HG03457 (cell line): Measurements from ENCODE around the gene COL28A1.
A peak's percentile ranks its signal among the peaks of the same experiment; 100 is the strongest.
"Not testable (repeated sequence)": the region's sequence is repeated elsewhere in the genome, so short reads cannot be mapped to it uniquely, and the experiment has no call there.

Experiments
- ATAC-seq: cut with Tn5 transposase; IDR thresholded peaks from one replicate; pipeline ENCODE4 v1.9.1; 2021; ENCODE audit warnings: moderate number of reproducible peaks; ENCODE audit not compliant: unreplicated experiment

COL28A1 gene

GRCh38 chr7:7421826-7422225 lies 113.8 kb downstream of the COL28A1 start:
- ATAC-seq: no peak

GRCh38 chr7:7418997-7419396 lies 116.7 kb downstream of the COL28A1 start:
- no peak for ATAC-seq

- no peak for ATAC-seq
Observed at GRCh38 chr7:7417851-7418250, 117.8 kb downstream of the COL28A1 start.

GRCh38 chr7:7417414-7417813 lies 118.3 kb downstream of the COL28A1 start:
- ATAC-seq: no peak

GRCh38 chr7:7416031-7416858 lies 119.4 kb downstream of the COL28A1 start:
- ATAC-seq: peak; percentile 75

- ATAC-seq: no peak
Observed at GRCh38 chr7:7414791-7415603, 120.7 kb downstream of the COL28A1 start.

GRCh38 chr7:7408001-7408770 lies 127.5 kb downstream of the COL28A1 start:
- no peak for ATAC-seq

GRCh38 chr7:7405461-7405860 lies 130.2 kb downstream of the COL28A1 start:
- ATAC-seq: no peak

GRCh38 chr7:7399707-7400106 lies 136.0 kb downstream of the COL28A1 start:
- no peak for ATAC-seq

GRCh38 chr7:7395785-7396184 lies 139.9 kb downstream of the COL28A1 start:
- ATAC-seq: no peak

GRCh38 chr7:7388164-7388563 lies 147.5 kb downstream of the COL28A1 start:
- ATAC-seq: not testable (repeated sequence)

GRCh38 chr7:7385421-7385820 lies 150.3 kb downstream of the COL28A1 start:
- no peak for ATAC-seq

GRCh38 chr7:7384228-7384627 lies 151.4 kb downstream of the COL28A1 start:
- no peak for ATAC-seq

GRCh38 chr7:7375538-7375937 lies 160.1 kb downstream of the COL28A1 start:
- ATAC-seq: no peak

GRCh38 chr7:7370076-7370475 lies 165.6 kb downstream of the COL28A1 start:
- ATAC-seq: no peak

GRCh38 chr7:7369134-7369533 lies 166.5 kb downstream of the COL28A1 start:
- no peak for ATAC-seq

GRCh38 chr7:7354674-7355073 lies 181.0 kb downstream of the COL28A1 start:
- ATAC-seq: no peak

GRCh38 chr7:7352845-7353244 lies 182.8 kb downstream of the COL28A1 start:
- no peak for ATAC-seq

- no peak for ATAC-seq
Observed at GRCh38 chr7:7351832-7352231, 183.8 kb downstream of the COL28A1 start.

- ATAC-seq: no peak
Observed at GRCh38 chr7:7351156-7351555, 184.5 kb downstream of the COL28A1 start.

- ATAC-seq: no peak
Observed at GRCh38 chr7:7349156-7349555, 186.5 kb downstream of the COL28A1 start.
